Neural cell (in vitro differentiated cells): ENCODE results near the gene OR4S2. TPM values are rescaled to one million over a fixed set of nuclear protein-coding genes. Genes with fewer than 3 reads are reported as not detected.

Source experiments
- H2AFZ ChIP-seq: fragments of 200-600, 300-800 bp; sonication (generic), shearing (Covaris generic); 2 replicates; pipeline ENCODE4 v1.6.0; 2014; ENCODE audit warnings: low read depth, mild to moderate bottlenecking, antibody characterized with exemption, low read length, moderate library complexity
- H3F3A ChIP-seq: fragments of 200-600 bp; shearing (Covaris generic); 2 replicates; pipeline ENCODE4 v1.6.1; 2016; ENCODE audit warnings: mild to moderate bottlenecking, moderate library complexity, mixed read lengths, antibody characterized with exemption, low read length; ENCODE audit not compliant: insufficient read depth, poor library complexity, severe bottlenecking
- H3K27ac ChIP-seq: fragments of 200-600, 300-800 bp; sonication (generic), shearing (Covaris generic); 2 replicates; pipeline ENCODE4 v1.5.1; 2014; ENCODE audit warnings: mild to moderate bottlenecking, low read length, moderate library complexity
- H3K27me3 ChIP-seq: fragments of 300-800, 200-600 bp; sonication (generic), shearing (Covaris generic); 2 replicates; pipeline ENCODE4 v1.6.0; 2014; ENCODE audit warnings: mild to moderate bottlenecking, low read depth, low read length, moderate library complexity; ENCODE audit not compliant: insufficient read depth
- H3K36me3 ChIP-seq: fragments of 300-800, 200-600 bp; sonication (generic), shearing (Covaris generic); 2 replicates; pipeline ENCODE4 v1.5.1; 2014; ENCODE audit warnings: mild to moderate bottlenecking, antibody characterized with exemption, low read length, moderate library complexity; ENCODE audit not compliant: insufficient read depth
- H3K4me2 ChIP-seq: fragments of 300-800, 200-600 bp; sonication (generic), shearing (Covaris generic); 2 replicates; pipeline ENCODE4 v1.6.0; 2014; ENCODE audit warnings: mild to moderate bottlenecking, low read length
- H3K4me3 ChIP-seq: fragments of 300-800, 200-600 bp; sonication (generic), shearing (Covaris generic); 2 replicates; pipeline ENCODE4 v1.5.1; 2014; ENCODE audit warnings: mild to moderate bottlenecking, low read length, moderate library complexity
- H3K79me2 ChIP-seq: fragments of 200-600 bp; shearing (Covaris generic); replicated peaks from 2 replicates; pipeline ENCODE4 v1.6.0; 2014; ENCODE audit warnings: mild to moderate bottlenecking, low read length, moderate library complexity; ENCODE audit not compliant: insufficient read depth
- H3K9ac ChIP-seq: fragments of 300-800, 200-600 bp; sonication (generic), shearing (Covaris generic); 2 replicates; pipeline ENCODE4 v1.6.1; 2016; ENCODE audit warnings: mild to moderate bottlenecking, low read length, mixed read lengths
- H3K9me2 ChIP-seq: fragments of 200-600 bp; shearing (Covaris generic); 2 replicates; pipeline ENCODE4 v1.6.1; 2016; ENCODE audit warnings: mild to moderate bottlenecking, low read length, mixed read lengths; ENCODE audit not compliant: insufficient read depth
- H3K9me3 ChIP-seq: fragments of 200-600, 300-800 bp; sonication (generic), shearing (Covaris generic); 2 replicates; pipeline ENCODE4 v1.6.1; 2016; ENCODE audit warnings: mild to moderate bottlenecking, mixed run types, low read length, moderate library complexity, mixed read lengths
- H4K20me1 ChIP-seq: fragments of 200-600 bp; shearing (Covaris generic); 2 replicates; pipeline ENCODE4 v1.6.1; 2016; ENCODE audit warnings: mild to moderate bottlenecking, mixed run types; ENCODE audit not compliant: insufficient read depth
- CTCF ChIP-seq: fragments of 450-650 bp; IDR thresholded peaks from 2 replicates; pipeline ENCODE4 v1.5.1; 2014; ENCODE audit warnings: antibody characterized with exemption, mild to moderate bottlenecking, moderate library complexity; ENCODE audit not compliant: poor library complexity, severe bottlenecking
- EP300 ChIP-seq: fragments of 450-650 bp; conservative IDR thresholded peaks from 2 replicates; pipeline ENCODE4 v1.6.1; 2014; ENCODE audit warnings: antibody characterized with exemption, mild to moderate bottlenecking, moderate library complexity; ENCODE audit not compliant: poor library complexity, severe bottlenecking
- EZH2 ChIP-seq: fragments of 200-600, 300-800 bp; shearing (Covaris generic), sonication (generic); IDR thresholded peaks from 2 replicates; pipeline ENCODE4 v1.6.1; 2014; ENCODE audit warnings: antibody characterized with exemption, low read length, borderline replicate concordance, mild to moderate bottlenecking; ENCODE audit not compliant: insufficient read depth, poor library complexity, severe bottlenecking
- MXI1 ChIP-seq: fragments of 450-650 bp; conservative IDR thresholded peaks from 2 replicates; pipeline ENCODE4 v1.6.1; 2014; ENCODE audit warnings: antibody characterized with exemption, mild to moderate bottlenecking; ENCODE audit not compliant: poor library complexity, severe bottlenecking
- POLR2AphosphoS5 ChIP-seq: IDR thresholded peaks from 2 replicates; pipeline ENCODE4 v1.6.1; 2012
- RAD21 ChIP-seq: fragments of 450-650 bp; conservative IDR thresholded peaks from 2 replicates; pipeline ENCODE4 v1.6.1; 2014; ENCODE audit warnings: antibody characterized with exemption, mild to moderate bottlenecking, moderate library complexity
- REST ChIP-seq: IDR thresholded peaks from 2 replicates; pipeline ENCODE4 v1.6.1; 2012; ENCODE audit warnings: borderline replicate concordance
- SMC3 ChIP-seq: fragments of 450-650 bp; conservative IDR thresholded peaks from 2 replicates; pipeline ENCODE4 v1.6.1; 2014; ENCODE audit warnings: antibody characterized with exemption, mild to moderate bottlenecking, moderate library complexity; ENCODE audit not compliant: poor library complexity
- TAF1 ChIP-seq: IDR thresholded peaks from 2 replicates; pipeline ENCODE4 v1.6.1; 2012; ENCODE audit warnings: low read depth
- polyA plus RNA-seq: library from polyadenylated mRNA; depleted of rRNA; stranded (reverse); fragments of >200 nt; gene quantifications from 2 replicates; pipeline ENCODE4 v1.2.3, GENCODE V29; 2014

OR4S2 gene
- polyA plus RNA-seq, 1 donor from 2014 or later, result not detected

GRCh38 chr11:55624531-55624930 lies 23.6 kb upstream of the OR4S2 start:
- H3F3A ChIP-seq, result no peaks in the 10 kb centered on the region
- H3K9me3 ChIP-seq, result no peaks in the 10 kb centered on the region
- H3K27me3 ChIP-seq, result no peaks in the 10 kb centered on the region
- H3K27ac ChIP-seq, result no peak overlapping the region
- H3K9ac ChIP-seq, result no peak overlapping the region
- H2AFZ ChIP-seq, result no peak overlapping the region
- H3K9me2 ChIP-seq, result no peaks in the 10 kb centered on the region
- H3K4me3 ChIP-seq, result no peak overlapping the region
- no peaks in the 10 kb centered on the region for H3K36me3 ChIP-seq
- no peaks in the 10 kb centered on the region for H3K79me2 ChIP-seq
- TF ChIP-seq EP300, result no peak
- no peak for TF ChIP-seq SMC3
- no peak for TF ChIP-seq REST
- no peak for TF ChIP-seq TAF1
- TF ChIP-seq CTCF, result no peak
- no peak for TF ChIP-seq POLR2AphosphoS5
- TF ChIP-seq MXI1, result no peak
- TF ChIP-seq RAD21, result no peak
- TF ChIP-seq EZH2, result no peak
- H3K4me2 ChIP-seq, result no peak overlapping the region
- no peaks in the 10 kb centered on the region for H4K20me1 ChIP-seq

GRCh38 chr11:55634813-55635212 lies 13.3 kb upstream of the OR4S2 start, which contains the start of gene OR4P4:
OR4P4 (plus strand) TSS chr11:55635113.
- H3F3A ChIP-seq, result no peaks in the 10 kb centered on the region
- no peaks in the 10 kb centered on the region for H3K9me3 ChIP-seq
- H3K4me3 ChIP-seq, result no peak within 1 kb of the TSS
- H3K4me2 ChIP-seq, result no peak within 1 kb of the TSS
- no peaks in the 10 kb centered on the region for H4K20me1 ChIP-seq
- TF ChIP-seq TAF1 (no peak), RAD21 (no peak), EZH2 (no peak), REST (no peak), CTCF (no peak), SMC3 (no peak), POLR2AphosphoS5 (no peak), MXI1 (no peak), EP300 (no peak)
- no peak within 1 kb of the TSS for H2AFZ ChIP-seq
- no peak within 1 kb of the TSS for H3K27ac ChIP-seq
- H3K36me3 ChIP-seq, result no peaks in the 10 kb centered on the region
- no peak within 1 kb of the TSS for H3K9ac ChIP-seq
- no peaks in the 10 kb centered on the region for H3K79me2 ChIP-seq
- no peaks in the 10 kb centered on the region for H3K9me2 ChIP-seq
- H3K27me3 ChIP-seq, result no peaks in the 10 kb centered on the region
